DOHH2 (cell line): Measurements from ENCODE around the gene MON2.

ENCODE experiments used
- CTCF ChIP-seq: fragments of 200-600 bp; sonication (generic); IDR thresholded peaks from one replicate; pipeline ENCODE4 v1.5.1; 2014; ENCODE audit warnings: antibody characterized with exemption, mild to moderate bottlenecking, low read depth, low read length; ENCODE audit not compliant: poor library complexity, severe bottlenecking
- EZH2phosphoT487 ChIP-seq: fragments of 200-600 bp; sonication (generic); IDR thresholded peaks from 2 replicates; pipeline ENCODE4 v1.6.1; 2017; ENCODE audit warnings: borderline replicate concordance, mild to moderate bottlenecking, antibody characterized with exemption, low read length, moderate library complexity, mixed read lengths

DNA sequence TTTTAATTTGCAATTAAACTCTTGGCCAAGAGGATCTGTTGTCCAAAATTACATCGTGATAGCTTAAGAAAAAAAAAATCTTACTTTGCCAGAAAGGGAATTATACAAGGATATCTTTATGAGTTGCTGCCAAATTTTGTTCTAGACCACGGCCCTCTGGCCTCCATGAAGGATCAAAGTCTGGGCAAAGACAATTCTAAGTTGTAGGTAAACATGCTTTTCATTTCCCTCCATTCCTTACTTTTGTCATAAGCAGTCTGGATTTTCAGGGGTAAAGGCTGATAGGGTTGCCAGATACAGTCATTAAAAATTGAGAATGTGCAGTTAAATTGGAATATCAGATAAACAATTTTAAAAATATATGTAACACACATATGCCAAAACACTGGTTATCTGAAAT lies 135.1 kb downstream of the MON2 start:
- no peak for TF ChIP-seq CTCF
- TF ChIP-seq EZH2phosphoT487 = no peak
